22Rv1 (cell line): ENCODE data around the gene CDKL4.

Experiments
- H3K27ac ChIP-seq: fragments of 450-650 bp; 2 replicates; pipeline ENCODE4 v1.5.1; 2017
- CTCF ChIP-seq: fragments of 450-650 bp; IDR thresholded peaks from 2 replicates; pipeline ENCODE4 v1.5.1; 2017; ENCODE audit warnings: mild to moderate bottlenecking
- ZFX ChIP-seq: fragments of 450-650 bp; IDR thresholded peaks from 2 replicates; pipeline ENCODE4 v1.6.1; 2017; ENCODE audit warnings: antibody characterized with exemption, borderline replicate concordance

CDKL4 gene

GRCh38 chr2:39266916-39267434, 23.2 kb upstream of the CDKL4 start:
- 0 out of 2 replicates have a peak overlapping the region, but pooled peaks have one; percentile 8 for H3K27ac ChIP-seq
- TF ChIP-seq CTCF = no peak
- no peak for TF ChIP-seq ZFX

GRCh38 chr2:39266139-39266805, 22.5 kb upstream of the CDKL4 start:
- H3K27ac ChIP-seq = 0 out of 2 replicates have a peak overlapping the region, but pooled peaks have one; percentile 8
- no peak for TF ChIP-seq CTCF
- no peak for TF ChIP-seq ZFX

GRCh38 chr2:39265315-39265714, 21.5 kb upstream of the CDKL4 start:
- H3K27ac ChIP-seq = no peak overlapping the region
- TF ChIP-seq ZFX (no peak), CTCF (no peak)

DNA sequence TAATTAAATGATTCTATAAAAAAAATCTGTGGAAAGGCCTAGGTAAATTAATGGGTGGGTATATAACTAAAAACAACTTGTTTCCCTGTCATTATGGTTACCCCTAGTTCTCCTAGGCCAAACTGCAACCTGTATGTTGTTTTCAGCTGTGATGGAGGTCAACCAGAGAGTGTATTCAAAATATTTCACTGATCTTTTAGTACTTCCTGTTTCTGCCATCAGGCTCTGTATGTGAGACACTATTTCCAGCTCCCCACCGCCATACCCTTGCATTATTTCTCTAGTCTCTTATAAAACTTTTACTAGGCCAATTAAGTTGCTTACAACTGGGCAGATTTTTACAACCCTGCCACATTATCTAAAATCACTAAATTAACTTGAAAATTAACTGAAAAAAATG, 21.0 kb upstream of the CDKL4 start:
- TF ChIP-seq ZFX = no peak
- no peak for TF ChIP-seq CTCF

GRCh38 chr2:39260087-39260486, 16.3 kb upstream of the CDKL4 start:
- no peak overlapping the region for H3K27ac ChIP-seq
- TF ChIP-seq CTCF (no peak), ZFX (no peak)

More for the DNA sequence above, 21.0 kb upstream of the CDKL4 start:
- H3K27ac ChIP-seq = no peak overlapping the region

DNA sequence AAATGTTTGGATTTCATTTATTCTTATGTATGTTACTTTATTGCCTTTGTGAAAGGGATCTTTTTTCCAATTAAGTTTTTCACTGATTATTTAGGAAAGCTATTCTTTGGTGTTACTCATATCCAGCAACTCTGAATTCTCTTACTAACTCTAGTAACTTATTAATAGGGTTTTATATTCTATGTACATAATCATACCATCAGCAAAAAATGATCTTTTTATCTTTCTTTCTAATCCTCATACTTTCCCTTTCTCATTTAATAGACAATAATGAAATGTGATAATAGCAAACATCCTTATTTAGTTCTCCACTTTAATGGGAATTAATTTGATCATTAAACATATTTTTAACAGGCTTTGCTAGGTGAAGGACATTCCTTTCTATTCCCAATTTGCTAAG, 12.3 kb upstream of the CDKL4 start:
- H3K27ac ChIP-seq = no peak overlapping the region
- TF ChIP-seq ZFX (no peak), CTCF (no peak)

- TF ChIP-seq CTCF = no peak
- no peak for TF ChIP-seq ZFX
- no peak overlapping the region for H3K27ac ChIP-seq
Measured at GRCh38 chr2:39252888-39253518, 9.2 kb upstream of the CDKL4 start.
